Stimulated activated CD8-positive, alpha-beta memory T cell treated with anti-CD3 and anti-CD28 coated beads, Interleukin-7, amount 100 ng/mL, for 4 hours (primary cell): ENCODE measurements around the gene BCL6B.
"Not testable (repeated sequence)": the region's sequence is repeated elsewhere in the genome, so short reads cannot be mapped to it uniquely, and the experiment has no call there.

ENCODE experiments used
- DNase-seq, 2 donors: peaks; one replicate each; pipeline ENCODE4 v3.0.0-alpha.2; 2020; ENCODE audit warnings: low read depth in 2 of 2

The BCL6B gene

DNA sequence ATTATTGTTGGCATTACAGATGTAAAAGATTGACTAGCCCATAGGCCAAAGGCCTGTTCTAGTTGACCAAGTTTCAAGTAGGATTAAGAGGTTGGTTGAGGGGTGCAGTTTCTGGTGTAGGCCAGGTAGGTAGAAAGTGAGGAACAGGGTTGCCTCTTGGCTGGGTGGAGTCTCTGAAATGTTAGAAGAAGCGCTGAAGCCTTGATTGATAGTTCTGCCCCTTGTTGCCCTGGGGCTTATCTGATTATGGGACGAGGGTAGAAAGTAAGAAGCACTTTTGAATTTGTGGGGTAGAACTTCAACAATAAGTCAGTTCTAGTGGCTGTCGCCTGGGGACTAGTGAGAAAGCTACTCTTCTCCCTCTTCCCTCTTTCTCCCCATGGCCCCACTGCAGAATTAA, 6.2 kb downstream of the BCL6B start:
- no peak for DNase-seq

GRCh38 chr17:7029659-7030058, 6.8 kb downstream of the BCL6B start:
- no peak for DNase-seq

DNA sequence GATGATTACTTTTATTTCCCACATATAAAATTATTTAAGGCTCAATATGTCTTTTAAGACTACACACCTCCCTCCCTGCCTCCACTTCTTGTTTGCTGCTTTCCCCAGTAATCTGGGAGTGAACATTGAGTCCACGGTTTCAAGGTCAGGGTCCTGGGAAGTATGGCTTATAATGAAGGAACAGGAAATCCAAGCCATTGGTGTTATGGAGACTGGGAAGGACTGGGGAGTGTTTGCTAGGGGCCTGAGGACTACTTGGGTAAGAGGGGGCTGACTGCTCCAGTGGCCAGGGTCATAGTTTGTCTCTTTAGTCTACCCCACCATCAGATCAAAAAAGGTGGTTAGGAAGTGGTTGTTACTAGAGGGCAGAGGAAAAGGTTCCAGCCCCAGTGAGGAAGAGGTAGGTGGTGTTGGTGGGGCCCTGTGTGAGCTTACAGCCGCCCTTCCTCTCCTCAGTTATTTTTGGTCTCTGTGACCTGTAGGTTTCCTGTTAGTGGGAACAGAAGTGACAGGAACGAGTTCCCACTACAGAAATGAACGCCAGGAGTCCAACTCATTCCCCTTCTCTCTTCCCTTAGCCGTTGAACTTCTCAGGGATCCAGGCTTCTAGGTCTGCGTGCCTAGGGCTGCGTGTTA, 12.2 kb downstream of the BCL6B start:
- no peak for DNase-seq

- peak; percentile 97 to 98 for DNase-seq
These were observed 12.9 kb downstream of the BCL6B start, which contains the start of gene SLC16A13 for GRCh38 chr17:7035591-7036368. SLC16A13 (plus strand) TSS chr17:7036015; CDS start chr17:7036383, 368 bp downstream.

DNA sequence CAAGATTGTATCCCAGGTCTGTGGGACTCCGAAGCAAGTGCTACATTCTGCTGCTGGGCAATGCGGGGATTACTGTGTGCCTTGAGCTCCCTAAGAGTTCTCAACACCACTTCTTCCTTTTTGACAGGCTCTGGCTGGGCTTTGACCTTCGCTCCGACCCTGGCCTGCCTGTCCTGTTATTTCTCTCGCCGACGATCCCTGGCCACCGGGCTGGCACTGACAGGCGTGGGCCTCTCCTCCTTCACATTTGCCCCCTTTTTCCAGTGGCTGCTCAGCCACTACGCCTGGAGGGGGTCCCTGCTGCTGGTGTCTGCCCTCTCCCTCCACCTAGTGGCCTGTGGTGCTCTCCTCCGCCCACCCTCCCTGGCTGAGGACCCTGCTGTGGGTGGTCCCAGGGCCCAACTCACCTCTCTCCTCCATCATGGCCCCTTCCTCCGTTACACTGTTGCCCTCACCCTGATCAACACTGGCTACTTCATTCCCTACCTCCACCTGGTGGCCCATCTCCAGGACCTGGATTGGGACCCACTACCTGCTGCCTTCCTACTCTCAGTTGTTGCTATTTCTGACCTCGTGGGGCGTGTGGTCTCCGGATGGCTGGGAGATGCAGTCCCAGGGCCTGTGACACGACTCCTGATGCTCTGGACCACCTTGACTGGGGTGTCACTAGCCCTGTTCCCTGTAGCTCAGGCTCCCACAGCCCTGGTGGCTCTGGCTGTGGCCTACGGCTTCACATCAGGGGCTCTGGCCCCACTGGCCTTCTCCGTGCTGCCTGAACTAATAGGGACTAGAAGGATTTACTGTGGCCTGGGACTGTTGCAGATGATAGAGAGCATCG, 15.4 kb downstream of the BCL6B start:
- no peak for DNase-seq

GRCh38 chr17:7039832-7040231, 17.0 kb downstream of the BCL6B start:
- no peak for DNase-seq

- DNase-seq, result no peak
These were observed 19.0 kb downstream of the BCL6B start for GRCh38 chr17:7041607-7042500.

DNA sequence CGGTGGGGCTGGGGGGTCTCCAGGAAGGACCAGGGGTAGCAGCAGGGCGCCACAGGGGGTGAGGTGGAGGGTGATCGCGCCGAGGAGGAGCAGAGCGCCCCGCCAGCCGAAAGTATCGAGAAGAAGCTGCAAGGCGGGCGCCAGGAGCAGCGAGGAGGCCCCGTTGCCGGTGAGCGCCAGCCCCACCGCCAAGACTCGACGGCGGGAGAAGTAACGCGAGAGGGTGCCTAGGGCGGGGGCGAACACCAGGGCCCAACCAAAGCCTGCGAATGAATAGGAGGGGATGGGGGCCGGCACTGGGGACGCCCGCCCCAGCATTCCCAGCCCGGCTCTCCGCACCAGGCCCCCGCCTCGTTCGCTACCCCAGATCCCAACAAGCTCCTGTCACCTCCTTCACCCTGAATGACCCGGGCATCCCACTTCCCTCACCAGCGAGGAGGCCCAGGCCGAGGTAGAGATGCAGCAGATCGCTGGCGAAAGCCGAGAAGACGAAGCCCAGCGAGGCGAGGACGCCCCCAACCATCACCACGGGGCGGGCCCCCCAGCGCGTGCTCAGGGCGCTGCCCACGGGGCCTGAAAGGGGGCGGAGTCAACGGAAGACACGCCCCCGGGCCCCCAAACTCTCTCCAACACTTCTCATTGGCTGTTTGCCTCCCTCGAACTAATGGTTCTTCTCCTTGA, 19.8 kb downstream of the BCL6B start:
- DNase-seq, result peak in 1 of 2 donors; percentile 42

GRCh38 chr17:7043182-7043496, 20.3 kb downstream of the BCL6B start:
- DNase-seq, result no peak

DNA sequence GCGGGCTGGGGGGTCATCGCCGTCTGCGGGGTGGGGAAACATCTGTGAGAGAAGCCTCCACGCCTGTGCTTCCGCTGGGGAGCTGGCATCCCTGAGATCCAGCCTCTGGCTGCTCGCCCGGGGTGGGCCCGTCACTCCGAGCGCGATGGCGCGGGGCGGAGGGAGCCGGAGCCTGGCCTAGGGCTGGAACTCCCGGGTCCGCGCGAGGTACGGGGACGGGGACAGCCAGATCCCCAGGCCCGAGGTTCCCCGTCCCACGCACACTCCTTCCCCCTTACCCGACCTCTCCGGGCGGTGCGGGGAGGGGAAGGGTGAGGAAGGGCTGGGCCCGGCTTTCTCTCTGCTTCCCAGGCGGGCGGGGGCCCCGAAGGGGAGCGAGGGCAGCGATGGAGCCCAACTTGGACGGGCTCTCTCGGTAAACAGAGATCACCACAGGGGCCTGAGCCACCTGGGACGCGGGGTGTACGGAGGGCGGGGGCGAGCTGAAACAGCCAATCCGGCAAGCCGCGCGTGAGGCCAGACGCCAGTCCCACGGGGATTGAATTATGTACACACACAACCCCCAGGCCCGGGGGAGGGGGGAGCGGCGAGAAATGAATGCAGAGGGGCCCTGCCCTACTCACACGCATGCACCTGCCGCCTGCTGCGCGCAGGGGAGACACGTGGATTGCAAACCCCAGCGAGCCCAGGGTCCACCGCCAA, 20.8 kb downstream of the BCL6B start, which contains the start of gene SLC16A11:
TSS of gene SLC16A11 (minus strand) at position 596 of the 702 bp plus-strand sequence. CDS start at position 17, 579 bp downstream.
- DNase-seq, result no peak

GRCh38 chr17:7045492-7046126, 22.8 kb downstream of the BCL6B start:
- peak in 1 of 2 donors; percentile 40 for DNase-seq

DNA sequence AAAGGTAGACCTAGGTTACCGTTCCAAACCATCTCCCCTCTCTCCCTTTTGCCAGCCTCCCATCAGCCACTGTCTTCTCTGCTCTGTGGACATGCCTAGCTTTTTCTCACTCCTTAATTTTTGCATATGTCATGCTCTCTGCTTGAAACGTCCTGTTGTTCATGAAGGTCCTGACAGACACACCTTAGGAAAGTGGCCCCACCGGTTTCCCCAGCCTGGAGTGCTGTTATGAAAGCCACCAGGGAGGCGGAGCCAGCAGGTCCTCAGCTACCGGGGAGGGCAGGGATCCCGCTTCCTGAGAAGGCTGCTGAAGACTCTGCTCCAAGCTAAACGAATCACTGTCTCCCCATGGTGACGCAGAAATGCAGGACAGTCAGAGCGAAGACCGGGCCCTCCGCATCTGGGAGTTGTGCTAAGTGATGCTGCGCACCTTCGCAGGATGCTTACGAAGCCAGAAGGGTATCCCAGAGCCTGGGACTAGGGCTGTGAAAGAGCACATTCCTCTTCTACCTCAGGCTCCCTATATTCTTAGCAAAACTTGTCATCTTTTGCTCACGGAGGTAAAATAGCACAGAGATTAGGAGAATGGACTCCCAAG, 23.4 kb downstream of the BCL6B start:
- DNase-seq, result no peak

DNA sequence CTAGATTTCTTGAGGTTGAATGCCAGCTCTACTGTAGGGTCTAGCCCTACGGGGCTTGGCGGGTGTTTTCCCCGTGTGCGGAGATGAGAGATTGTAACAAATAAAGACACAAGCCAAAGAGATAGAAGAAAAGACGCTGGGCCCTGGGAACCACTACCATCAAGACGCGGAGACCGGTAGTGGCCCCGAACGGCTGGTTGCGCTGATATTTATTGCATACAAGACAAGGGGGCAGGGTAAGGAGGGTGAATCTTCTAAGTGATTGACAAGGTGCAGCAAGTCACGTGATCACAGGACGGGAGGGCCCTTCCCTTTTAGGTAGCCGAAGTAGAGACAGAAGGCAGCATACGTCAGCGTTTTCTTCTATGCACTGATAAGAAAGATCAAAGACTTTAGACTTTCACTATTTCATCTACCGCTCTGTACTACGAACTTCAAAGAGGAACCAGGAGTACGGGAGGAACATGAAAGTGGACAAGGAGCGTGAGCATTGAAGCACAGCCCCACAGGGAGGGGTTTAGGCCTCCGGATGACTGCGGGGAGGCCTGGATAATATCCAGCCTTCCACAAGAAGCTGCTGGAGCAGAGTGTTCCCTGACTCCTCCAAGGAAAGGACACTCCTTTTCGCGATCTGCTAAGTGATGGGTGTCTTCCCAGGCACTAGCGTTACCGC, 24.0 kb downstream of the BCL6B start:
- peak; percentile 59 to 63 for DNase-seq

DNA sequence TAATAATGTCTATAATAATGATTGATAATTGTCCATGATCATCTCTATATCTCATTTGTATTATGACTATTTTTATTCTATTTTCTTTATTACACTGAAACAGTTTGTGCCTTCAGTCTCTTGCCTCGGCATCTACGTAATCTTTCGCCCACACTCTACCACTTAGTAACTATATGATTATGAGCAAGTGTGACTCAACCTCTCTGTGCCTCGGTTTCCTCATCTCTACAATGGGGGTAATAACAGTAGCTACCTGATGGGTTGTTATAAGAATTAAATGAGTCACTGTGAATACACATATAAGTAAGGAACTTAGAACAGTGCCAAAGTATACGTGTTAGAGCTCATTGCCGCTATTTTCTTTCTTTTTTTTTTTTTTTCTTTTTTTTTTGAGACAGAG, 24.7 kb downstream of the BCL6B start:
- DNase-seq, result no peak

DNA sequence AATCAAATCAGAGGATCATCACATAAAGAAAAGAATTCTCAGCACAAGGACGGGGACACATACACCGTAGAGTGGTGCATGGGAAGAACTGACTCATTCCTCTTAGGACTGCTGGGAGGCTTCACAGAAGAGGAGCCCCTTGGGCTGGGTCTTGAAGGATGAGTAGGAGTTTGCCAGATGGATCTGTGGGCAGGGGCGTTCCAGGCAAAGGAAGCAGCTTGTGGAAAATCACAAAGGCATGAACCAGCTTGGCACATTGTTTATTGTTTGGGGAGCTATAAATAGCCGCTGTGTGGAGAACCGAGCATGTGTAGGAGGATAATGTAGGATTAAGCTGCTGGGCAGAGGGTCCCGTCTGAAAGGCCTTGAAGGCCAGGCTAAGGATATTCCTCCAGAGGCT, 26.1 kb downstream of the BCL6B start:
- DNase-seq, result no peak

DNA sequence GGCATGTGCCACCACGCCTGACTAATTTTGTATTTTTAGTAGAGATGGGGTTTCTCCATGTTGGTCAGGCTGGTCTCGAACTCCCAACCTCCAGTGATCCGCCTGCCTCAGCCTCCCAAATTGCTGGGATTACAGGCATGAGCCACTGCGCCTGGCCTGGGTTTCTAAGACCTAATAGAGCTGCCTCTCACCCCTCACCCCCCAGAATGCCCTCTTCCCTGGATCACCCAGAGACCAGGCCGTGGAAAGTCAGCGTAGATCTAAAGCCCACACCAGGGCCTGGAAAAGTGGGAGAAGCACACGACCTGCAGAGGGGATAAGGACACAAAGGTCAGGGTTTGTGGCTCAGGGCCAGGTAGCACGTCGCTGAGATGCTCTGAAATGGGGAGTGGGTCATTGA, 27.7 kb downstream of the BCL6B start:
- not testable (repeated sequence) for DNase-seq

DNA sequence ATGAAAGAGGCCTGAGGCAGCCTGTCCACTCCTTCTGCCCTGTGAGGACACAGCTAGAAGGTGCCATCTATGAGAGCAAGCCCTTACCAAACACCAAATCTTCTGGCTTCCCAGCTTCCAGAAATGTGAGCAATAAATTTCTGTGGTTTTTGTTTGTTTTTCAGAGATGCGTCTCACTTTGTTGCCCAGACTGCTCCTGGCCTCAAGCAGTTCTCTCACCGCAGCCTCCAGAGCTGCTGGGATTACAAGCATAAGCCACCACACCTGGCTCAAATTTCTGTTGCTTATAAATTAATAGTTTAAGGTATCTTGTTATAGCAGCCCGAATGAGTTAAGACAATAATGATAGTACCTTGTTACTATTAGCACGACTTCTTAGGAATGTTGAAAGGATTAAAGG, 33.5 kb downstream of the BCL6B start:
- DNase-seq, result no peak

GRCh38 chr17:7058831-7059447, 36.1 kb downstream of the BCL6B start:
- DNase-seq, result no peak
